ENCODE results near the gene MADCAM1.

The MADCAM1 gene

DNA sequence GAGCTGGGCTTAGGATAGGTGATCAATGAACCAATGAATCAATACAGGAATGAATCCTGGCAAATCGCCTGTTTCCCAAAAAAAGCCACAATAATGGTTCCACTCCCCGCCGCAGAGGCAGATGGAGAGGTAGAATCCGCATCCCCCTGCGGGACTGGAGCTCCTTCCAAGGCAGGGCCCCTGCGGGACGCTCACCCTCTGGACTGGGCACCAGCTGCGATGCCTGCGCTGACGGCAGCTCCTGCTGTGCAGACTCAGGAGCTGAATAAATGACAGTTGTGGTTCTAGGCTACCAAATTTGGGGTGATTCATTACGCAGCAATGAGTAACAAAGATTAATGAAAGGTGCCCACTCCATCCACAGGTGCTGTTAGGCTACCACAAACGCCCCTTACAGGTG lies 26.4 kb downstream of the MADCAM1 start:
- no peak for DNase-seq (ENCODE audit: low read depth)
- TF ChIP-seq, protein P1, sequence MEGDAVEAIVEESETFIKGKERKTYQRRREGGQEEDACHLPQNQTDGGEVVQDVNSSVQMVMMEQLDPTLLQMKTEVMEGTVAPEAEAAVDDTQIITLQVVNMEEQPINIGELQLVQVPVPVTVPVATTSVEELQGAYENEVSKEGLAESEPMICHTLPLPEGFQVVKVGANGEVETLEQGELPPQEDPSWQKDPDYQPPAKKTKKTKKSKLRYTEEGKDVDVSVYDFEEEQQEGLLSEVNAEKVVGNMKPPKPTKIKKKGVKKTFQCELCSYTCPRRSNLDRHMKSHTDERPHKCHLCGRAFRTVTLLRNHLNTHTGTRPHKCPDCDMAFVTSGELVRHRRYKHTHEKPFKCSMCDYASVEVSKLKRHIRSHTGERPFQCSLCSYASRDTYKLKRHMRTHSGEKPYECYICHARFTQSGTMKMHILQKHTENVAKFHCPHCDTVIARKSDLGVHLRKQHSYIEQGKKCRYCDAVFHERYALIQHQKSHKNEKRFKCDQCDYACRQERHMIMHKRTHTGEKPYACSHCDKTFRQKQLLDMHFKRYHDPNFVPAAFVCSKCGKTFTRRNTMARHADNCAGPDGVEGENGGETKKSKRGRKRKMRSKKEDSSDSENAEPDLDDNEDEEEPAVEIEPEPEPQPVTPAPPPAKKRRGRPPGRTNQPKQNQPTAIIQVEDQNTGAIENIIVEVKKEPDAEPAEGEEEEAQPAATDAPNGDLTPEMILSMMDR (conservative IDR thresholded peaks at IDR 0.05; ENCODE audit: low read length), result no peak
- H3K4me3 ChIP-seq (ENCODE audit: low read length), result no peak overlapping the region

DNA sequence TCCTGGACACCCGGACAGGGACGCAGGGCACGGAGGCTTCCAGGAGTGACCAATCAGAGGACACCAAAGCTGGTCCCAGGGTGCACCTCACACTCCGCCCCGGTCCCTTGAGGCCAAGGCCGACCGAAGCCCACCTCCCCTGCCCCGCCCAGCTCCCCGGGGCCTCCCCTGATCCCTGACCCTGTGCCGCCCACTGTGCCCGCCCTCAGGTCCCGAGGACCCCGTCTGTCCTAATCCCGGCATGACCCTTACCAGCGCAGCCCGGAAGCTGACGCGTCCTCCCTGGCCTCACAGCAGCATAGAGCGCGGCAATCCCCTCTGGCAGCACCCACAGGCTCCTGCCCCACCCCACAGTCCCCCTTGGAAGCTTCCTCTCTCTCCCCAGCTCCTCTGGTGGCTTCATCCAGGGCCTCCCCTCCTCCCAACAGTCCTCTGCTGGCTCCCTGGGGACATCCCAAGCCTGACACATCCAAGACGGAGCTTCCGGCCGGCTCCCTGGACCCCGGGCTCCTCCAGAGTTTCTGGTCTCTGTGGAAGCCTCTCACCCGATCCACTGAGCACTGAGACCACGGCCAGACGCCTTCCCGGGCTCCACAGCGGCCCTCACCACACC lies 27.9 kb downstream of the MADCAM1 start:
- TF ChIP-seq, protein P1 (conservative IDR thresholded peaks at IDR 0.05; ENCODE audit: low read length), result no peak
- H3K4me3 ChIP-seq (ENCODE audit: low read length), result no peak overlapping the region

DNA sequence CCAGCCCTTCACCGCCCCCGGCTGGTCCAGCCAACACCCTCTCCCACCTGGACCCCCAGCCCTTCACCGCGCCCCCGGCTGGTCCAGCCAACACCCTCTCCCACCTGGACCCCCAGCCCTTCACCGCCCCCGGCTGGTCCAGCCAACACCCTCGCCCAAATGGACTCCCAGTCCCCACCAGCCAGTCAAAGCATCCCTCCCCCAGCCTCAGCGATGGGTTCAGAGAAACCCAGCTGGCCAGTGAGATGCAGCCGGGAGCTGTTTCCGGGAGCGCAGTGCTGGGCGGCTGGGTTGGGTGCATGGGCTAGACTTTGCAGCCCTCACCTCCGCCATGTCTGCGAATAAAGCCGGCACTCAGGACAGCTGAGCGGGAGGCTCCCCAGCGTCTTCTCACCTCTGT lies 28.7 kb downstream of the MADCAM1 start:
- no peak overlapping the region for H3K4me3 ChIP-seq (ENCODE audit: low read length)
- DNase-seq (ENCODE audit: low read depth), result no peak
- TF ChIP-seq, protein P1 (conservative IDR thresholded peaks at IDR 0.05; ENCODE audit: low read length), result no peak

More for the DNA sequence above, 27.9 kb downstream of the MADCAM1 start:
- peak; percentile 25 for DNase-seq (ENCODE audit: low read depth)

DNA sequence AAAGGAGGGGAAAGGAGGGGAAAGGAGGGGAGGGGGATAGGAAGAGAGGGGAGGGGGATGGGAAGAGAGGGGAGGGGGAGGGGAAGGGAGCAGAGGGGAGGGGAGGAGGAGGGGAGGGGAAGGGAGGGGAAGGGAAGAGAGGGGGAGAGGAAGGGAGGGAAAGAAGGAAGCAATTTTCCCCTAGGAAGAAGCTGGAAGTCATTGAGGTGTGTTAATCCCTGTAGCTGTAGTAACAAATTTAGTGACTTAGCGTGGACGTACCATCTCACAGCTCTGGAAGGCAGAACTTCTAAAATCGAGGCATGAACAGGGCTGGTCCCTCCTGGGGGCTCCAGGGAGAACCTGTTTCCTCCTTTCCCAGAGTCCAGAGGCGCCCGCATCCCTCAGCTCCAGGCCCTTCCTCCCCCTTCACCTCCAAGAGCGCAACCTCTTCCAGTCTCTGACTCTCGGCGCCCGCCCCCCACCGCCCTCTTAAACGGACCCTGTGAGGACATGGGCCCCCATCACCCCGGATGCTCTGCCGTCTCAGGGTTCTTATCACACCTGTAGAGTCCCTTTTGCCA lies 29.7 kb downstream of the MADCAM1 start:
- TF ChIP-seq, protein P1 (conservative IDR thresholded peaks at IDR 0.05; ENCODE audit: low read length), result no peak
- no peak overlapping the region for H3K4me3 ChIP-seq (ENCODE audit: low read length)
- no peak for DNase-seq (ENCODE audit: low read depth)

DNA sequence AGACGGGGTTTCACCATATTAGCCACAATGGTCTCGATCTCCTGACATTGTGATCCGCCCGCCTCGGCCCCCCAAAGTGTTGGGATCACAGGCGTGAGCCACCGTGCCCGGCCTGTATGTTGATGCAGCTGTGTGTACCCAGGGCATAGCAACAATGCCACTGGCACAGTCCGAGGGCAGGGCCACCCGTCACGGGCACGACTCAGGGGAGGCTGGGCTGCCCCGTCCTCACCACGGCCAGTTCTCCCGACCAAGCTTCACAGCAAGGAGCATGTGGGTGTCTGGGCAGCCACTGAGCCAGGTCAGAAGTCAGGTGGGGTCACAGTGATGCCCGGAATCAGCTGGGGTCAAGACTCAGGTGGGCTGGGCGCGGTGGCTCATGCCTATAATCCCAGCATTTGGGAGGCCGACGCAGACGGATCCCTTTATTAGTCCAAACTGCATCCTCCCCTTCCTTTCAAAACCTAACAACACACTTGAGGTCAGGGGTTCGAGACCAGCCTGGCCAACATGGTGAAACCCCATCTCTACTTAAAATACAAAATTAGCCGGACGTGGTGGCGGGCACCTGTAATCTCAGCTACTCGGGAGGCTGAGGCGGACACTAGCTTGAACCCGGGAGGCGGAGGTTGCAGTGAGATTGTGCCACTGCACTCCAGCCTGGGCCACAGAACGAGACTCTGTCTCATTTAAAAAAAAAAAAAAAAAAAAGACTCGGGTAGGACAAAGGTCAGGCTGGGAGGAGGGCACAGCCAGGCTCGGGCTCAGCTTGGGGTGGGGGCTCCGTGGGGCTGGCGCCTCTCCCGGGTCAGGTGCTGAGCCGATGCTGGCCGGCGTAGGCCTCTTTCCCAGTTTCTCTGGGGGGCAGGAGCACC lies 34.1 kb downstream of the MADCAM1 start:
- DNase-seq (ENCODE audit: low read depth), result no peak
- H3K4me3 ChIP-seq (ENCODE audit: low read length), result peak overlapping the region; percentile 73
- TF ChIP-seq, protein P1 (conservative IDR thresholded peaks at IDR 0.05; ENCODE audit: low read length), result no peak

DNA sequence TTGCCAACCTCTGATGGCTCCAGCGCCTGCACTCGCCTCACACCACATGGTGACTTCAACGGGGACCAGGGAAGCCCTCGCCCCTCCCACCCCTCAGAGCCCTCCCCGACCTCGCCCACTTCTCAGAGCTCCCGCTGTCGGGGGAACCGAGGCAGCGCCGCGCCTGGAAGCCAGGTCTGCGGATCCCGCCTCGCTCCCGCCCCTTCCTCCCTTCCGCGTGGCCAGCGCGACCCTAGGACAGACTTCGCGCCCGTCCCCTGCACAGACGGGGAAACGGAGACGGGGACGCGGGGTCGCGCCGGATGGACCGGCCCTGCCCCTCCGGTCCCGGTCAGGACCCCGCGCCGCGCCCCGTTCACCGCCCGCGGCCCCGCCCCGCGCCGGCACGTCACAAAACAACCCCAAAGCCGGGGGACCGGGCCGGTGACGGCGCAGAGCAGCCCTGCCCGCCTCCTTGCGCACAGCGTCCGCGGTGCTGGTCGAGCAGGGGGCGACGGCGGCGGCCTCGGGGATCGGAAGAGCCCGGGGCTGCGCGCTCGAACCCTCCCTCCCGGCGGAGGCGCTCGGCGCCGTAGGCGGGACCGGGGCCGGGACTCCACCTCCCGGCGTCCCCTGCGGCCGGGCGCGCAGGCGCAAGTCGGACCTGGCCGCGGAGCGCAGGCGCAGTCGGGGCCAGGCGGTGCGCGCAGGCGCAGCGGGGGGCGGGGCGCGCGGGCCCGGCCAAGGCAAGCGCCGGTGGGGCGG lies 34.9 kb downstream of the MADCAM1 start:
- TF ChIP-seq, protein P1 (conservative IDR thresholded peaks at IDR 0.05; ENCODE audit: low read length), result peak; percentile 10; the same call in 1 of the 2 replicates
- H3K4me3 ChIP-seq (ENCODE audit: low read length), result peak overlapping the region; percentile 88
- DNase-seq (ENCODE audit: low read depth), result peak; percentile 71
